Lung (tissue), 12 donors: ENCODE results near the gene IGSF9. TPM values are rescaled to one million over a fixed set of nuclear protein-coding genes. Genes with fewer than 3 reads are reported as not detected.
A peak's percentile ranks its signal among the peaks of the same experiment; 100 is the strongest.

Experiments
- ATAC-seq: fragments of 200-7000 bp; cut with Tn5 transposase; one replicate; pipeline ENCODE4 v1.9.1; 2020; ENCODE audit warnings: moderate number of reproducible peaks; ENCODE audit not compliant: insufficient read depth, low FRiP score
- DNase-seq, 3 donors: peaks; one replicate each; pipeline ENCODE4 v3.0.0-alpha.2; 2013 to 2017
- H3K27ac ChIP-seq, 2 donors: one replicate each; pipeline ENCODE4 v1.5.1; 2013; ENCODE audit warnings: mild to moderate bottlenecking in 2 of 2, moderate library complexity in 2 of 2, control low read depth in 1 of 2, inconsistent platforms in 1 of 2, low read depth in 1 of 2, low read length in 1 of 2
- H3K27me3 ChIP-seq, 3 donors: one replicate each; pipeline ENCODE4 v1.5.1; 2013; ENCODE audit warnings: low read length in 2 of 3; ENCODE audit not compliant: control insufficient read depth in 3 of 3, insufficient read depth in 3 of 3
- H3K36me3 ChIP-seq, 4 donors: one replicate each; pipeline ENCODE4 v1.5.1; 2013; ENCODE audit warnings: low read length in 4 of 4, mild to moderate bottlenecking in 1 of 4, moderate library complexity in 1 of 4; ENCODE audit not compliant: control insufficient read depth in 4 of 4, insufficient read depth in 4 of 4
- H3K4me1 ChIP-seq, 5 donors: one replicate each; pipeline ENCODE4 v1.5.1; 2013; ENCODE audit warnings: low read length in 5 of 5, mild to moderate bottlenecking in 2 of 5, moderate library complexity in 1 of 5; ENCODE audit not compliant: control insufficient read depth in 5 of 5, insufficient read depth in 5 of 5
- H3K4me3 ChIP-seq: one replicate; pipeline ENCODE4 v1.5.1; 2013; ENCODE audit warnings: mild to moderate bottlenecking, control low read depth, moderate library complexity
- H3K9ac ChIP-seq, 2 donors: one replicate each; pipeline ENCODE4 v1.5.1; 2013; ENCODE audit warnings: low read length in 2 of 2, control low read depth in 1 of 2; ENCODE audit not compliant: insufficient read depth in 1 of 2
- H3K9me3 ChIP-seq, 4 donors: one replicate each; pipeline ENCODE4 v1.5.1; 2013; ENCODE audit warnings: low read length in 3 of 4, mild to moderate bottlenecking in 1 of 4, moderate library complexity in 1 of 4; ENCODE audit not compliant: control insufficient read depth in 4 of 4, insufficient read depth in 3 of 4
- WGBS, 2 donors: extraction: QIAGEN DNeasy Blood & Tissue Kit; methylation state at CpG; one replicate each; pipeline ENCODE4 v1.1.7; 2013; 5-methylcytosine and 5-hydroxymethylcytosine counted together
- polyA plus RNA-seq, 2 donors: library from polyadenylated mRNA; stranded (reverse); fragments of 200-250 nt; gene quantifications; one replicate each; pipeline ENCODE4 v1.2.1, GENCODE V29; 2013
- total RNA-seq, 2 donors: library from RNA; depleted of rRNA in 1 of 2; stranded (reverse); fragments of >200 nt in 1 of 2; gene quantifications; one replicate each; pipeline ENCODE4 v1.2.1, GENCODE V29; 2014 to 2021
- TF ChIP-seq, protein P1 (sequence below): IDR thresholded peaks from 2 replicates; pipeline ENCODE4 v1.5.1; 2012; ENCODE audit warnings: mild to moderate bottlenecking; ENCODE audit errors: control extremely low read depth, extremely low read depth
- donor health status: control.
- donor health status: control.
- donor health status: Bipolar disorder and iron deficiency.
- donor health status: healthy.
- donor health status: DM: yes; HTN: yes; CAD: no.

The IGSF9 gene
- total and polyA plus RNA-seq, 4 donors: 1.4 to 4.9 (median 2.0) TPM

DNA sequence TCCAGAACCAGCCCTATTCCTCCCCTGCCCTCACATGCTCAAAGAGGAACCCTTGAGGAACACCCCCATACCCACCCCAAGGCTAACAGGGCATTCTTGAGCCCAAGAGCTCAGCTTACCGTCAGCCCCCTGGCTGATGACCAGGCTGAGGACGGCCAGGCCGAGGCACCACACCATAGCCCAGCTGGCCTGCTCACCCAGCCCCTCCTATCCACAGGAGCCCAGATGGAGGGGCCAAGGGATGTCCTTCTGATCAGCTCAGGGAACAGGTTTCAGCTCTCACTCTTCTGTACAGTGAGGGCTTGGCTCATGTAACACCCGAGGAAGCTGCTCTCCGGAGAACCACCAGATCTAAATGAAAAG lies 2.2 kb downstream of the IGSF9 start:
- no peaks in the 10 kb centered on the region for H3K27me3 ChIP-seq
- no peaks in the 10 kb centered on the region for H3K36me3 ChIP-seq
- DNase-seq: no peak
- TF ChIP-seq, protein P1, sequence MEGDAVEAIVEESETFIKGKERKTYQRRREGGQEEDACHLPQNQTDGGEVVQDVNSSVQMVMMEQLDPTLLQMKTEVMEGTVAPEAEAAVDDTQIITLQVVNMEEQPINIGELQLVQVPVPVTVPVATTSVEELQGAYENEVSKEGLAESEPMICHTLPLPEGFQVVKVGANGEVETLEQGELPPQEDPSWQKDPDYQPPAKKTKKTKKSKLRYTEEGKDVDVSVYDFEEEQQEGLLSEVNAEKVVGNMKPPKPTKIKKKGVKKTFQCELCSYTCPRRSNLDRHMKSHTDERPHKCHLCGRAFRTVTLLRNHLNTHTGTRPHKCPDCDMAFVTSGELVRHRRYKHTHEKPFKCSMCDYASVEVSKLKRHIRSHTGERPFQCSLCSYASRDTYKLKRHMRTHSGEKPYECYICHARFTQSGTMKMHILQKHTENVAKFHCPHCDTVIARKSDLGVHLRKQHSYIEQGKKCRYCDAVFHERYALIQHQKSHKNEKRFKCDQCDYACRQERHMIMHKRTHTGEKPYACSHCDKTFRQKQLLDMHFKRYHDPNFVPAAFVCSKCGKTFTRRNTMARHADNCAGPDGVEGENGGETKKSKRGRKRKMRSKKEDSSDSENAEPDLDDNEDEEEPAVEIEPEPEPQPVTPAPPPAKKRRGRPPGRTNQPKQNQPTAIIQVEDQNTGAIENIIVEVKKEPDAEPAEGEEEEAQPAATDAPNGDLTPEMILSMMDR: no peak
- no peak for ATAC-seq
- H3K27ac ChIP-seq: no peak overlapping the region
- 81 to 96% methylated on average over 5 of the region's 5 CpGs for WGBS, 2 donors
- H3K9ac ChIP-seq: no peak overlapping the region
- no peak overlapping the region for H3K4me3 ChIP-seq
- H3K4me1 ChIP-seq: peaks cover 0 to 22% (median 8%) of the 10 kb centered on the region in 5 donors
- H3K9me3 ChIP-seq: no peaks in the 10 kb centered on the region

DNA sequence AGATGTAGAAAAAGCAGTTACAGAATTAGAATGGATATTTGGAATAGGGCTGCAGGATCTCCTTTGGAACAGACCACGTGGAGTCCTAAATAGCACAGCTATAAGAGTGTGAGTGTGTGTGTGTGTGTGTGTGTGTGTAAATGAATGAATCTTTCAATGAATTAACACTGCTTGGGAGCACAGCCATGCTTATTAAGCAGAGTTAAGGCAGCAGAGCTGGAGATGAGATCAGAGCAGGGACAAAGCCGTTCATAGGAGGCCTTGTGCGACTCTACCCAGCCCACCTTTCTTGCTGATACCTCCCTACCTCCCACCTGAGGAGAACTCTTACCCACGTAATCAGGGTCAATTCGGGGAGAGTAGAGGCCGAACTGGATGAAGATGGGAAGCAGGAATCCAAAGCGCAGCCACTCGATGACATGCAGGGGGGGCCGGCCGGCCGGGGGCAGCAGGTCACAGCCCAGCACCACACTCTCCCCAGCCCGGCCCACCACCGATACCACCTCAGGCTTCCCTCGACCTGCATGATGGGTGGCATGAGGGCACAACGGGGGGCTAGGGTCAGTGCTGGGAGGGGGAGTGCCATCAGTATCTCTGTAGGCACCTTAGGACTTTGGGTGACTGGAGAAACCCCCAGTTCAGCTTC lies 2.7 kb downstream of the IGSF9 start:
- H3K9me3 ChIP-seq: no peaks in the 10 kb centered on the region
- no peak overlapping the region for H3K27ac ChIP-seq
- no peak for ATAC-seq
- H3K36me3 ChIP-seq: no peaks in the 10 kb centered on the region
- H3K27me3 ChIP-seq: no peaks in the 10 kb centered on the region
- TF ChIP-seq, protein P1: no peak
- no peak overlapping the region for H3K9ac ChIP-seq
- WGBS, 2 donors: 88 to 95% methylated on average over 15 of the region's 15 CpGs
- peaks cover 0 to 24% (median 8%) of the 10 kb centered on the region in 5 donors for H3K4me1 ChIP-seq
- no peak overlapping the region for H3K4me3 ChIP-seq
- DNase-seq: no peak

DNA sequence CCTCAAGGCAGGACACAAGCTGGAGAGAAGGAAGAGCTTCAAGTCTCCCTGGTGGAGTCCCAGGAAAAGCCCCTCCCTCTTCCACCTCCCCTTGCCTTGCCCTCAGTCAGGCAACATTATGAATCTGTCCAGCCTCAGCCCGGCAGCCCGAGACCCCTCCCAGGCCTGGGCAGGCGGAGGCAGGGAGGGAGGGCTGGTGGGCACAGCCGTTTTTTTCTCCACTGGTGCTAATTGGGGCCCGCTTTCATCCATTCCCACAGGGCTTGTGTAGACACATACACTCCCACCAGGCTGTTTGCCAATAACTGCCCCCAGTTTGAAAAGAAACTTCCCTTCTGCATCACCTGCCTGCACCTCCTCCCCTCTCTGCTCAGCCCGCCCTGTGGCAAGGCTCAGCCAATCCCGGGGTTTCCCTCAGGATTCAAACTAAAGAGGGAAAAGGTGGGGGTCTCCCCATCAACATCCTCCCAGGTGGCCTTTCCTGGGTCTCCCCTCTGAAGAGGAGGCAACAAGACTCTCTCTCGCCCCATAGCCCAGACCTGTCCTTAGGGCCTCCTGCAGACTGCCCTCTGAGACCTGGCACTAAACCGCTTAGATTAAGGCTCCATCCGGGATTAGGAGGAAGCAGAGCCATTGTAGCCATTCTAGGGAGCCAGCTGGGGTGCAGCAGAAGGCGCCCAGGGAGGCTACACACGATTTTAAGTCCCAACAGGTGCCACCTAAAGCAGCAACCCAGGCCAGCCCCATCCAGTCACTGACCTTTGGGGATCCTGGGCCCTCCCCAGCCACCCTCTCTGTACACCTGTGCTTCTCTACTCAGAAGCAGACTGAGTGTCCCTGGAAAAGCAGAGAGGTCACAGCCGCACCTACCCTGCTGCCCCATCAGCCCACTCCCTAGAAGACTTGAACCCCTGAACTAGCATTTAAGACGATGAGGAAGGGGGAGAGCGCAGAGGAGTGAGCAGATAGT lies 3.5 kb downstream of the IGSF9 start:
- Histone ChIP-seq H3K27ac (no peak overlapping the region), H3K36me3 (no peaks in the 10 kb centered on the region), H3K9me3 (no peaks in the 10 kb centered on the region), H3K9ac (peak overlapping the region in 1 of 2 donors; percentile 21), H3K4me1 (peaks cover 0 to 27% (median 11%) of the 10 kb centered on the region in 5 donors), H3K27me3 (no peaks in the 10 kb centered on the region), H3K4me3 (no peak overlapping the region)
- no peak for ATAC-seq
- WGBS, 2 donors: 79 to 83% methylated on average over 14 to 15 of the region's 15 CpGs
- TF ChIP-seq, protein P1: no peak
- peak in 1 of 3 donors; percentile 17 for DNase-seq
